Kidney epithelial cell (primary cell): ENCODE measurements around the gene FAAH2. TPM values are rescaled to one million over a fixed set of nuclear protein-coding genes. Genes with fewer than 3 reads are reported as not detected.
"Not testable (repeated sequence)": the region's sequence is repeated elsewhere in the genome, so short reads cannot be mapped to it uniquely, and the experiment has no call there.

Experiments used
- DNase-seq: peaks from one replicate; pipeline ENCODE4 v3.0.0-alpha.2; 2010; ENCODE audit warnings: low read depth
- H3K27me3 ChIP-seq: 2 replicates; pipeline ENCODE4 v1.6.0; 2011; ENCODE audit warnings: low read length; ENCODE audit not compliant: control insufficient read depth, insufficient read depth
- H3K36me3 ChIP-seq: 2 replicates; pipeline ENCODE4 v1.5.1; 2011; ENCODE audit warnings: low read length; ENCODE audit not compliant: control insufficient read depth, insufficient read depth
- H3K4me3 ChIP-seq: 2 replicates; pipeline ENCODE4 v1.5.1; 2011; ENCODE audit warnings: low read depth, mild to moderate bottlenecking, control low read depth, low read length
- CTCF ChIP-seq: IDR thresholded peaks from 2 replicates; pipeline ENCODE4 v1.5.1; 2011; ENCODE audit warnings: mild to moderate bottlenecking, moderate library complexity, low read length, control low read depth, inconsistent platforms; ENCODE audit not compliant: insufficient read depth, poor library complexity, severe bottlenecking
- total RNA-seq: library from RNA; depleted of rRNA; stranded (reverse); fragments of >200 nt; gene quantifications from 2 replicates; pipeline ENCODE4 v1.2.3, GENCODE V29; 2015

The FAAH2 gene
- total RNA-seq, 1 donor from 2014 or later: 5.3 TPM

- Histone ChIP-seq H3K27me3 (no peaks in the 10 kb centered on the region), H3K4me3 (no peak overlapping the region), H3K36me3 (no peaks in the 10 kb centered on the region)
- no peak for TF ChIP-seq CTCF
- no peak for DNase-seq
Observed at GRCh38 chrX:57313583-57314215, 27.2 kb downstream of the FAAH2 start.

- Histone ChIP-seq H3K27me3 (no peaks in the 10 kb centered on the region), H3K4me3 (no peak overlapping the region), H3K36me3 (no peaks in the 10 kb centered on the region)
- no peak for DNase-seq
- no peak for TF ChIP-seq CTCF
Observed at GRCh38 chrX:57329008-57329407, 42.5 kb downstream of the FAAH2 start.

GRCh38 chrX:57335790-57336189, 49.3 kb downstream of the FAAH2 start:
- DNase-seq: not testable (repeated sequence)

GRCh38 chrX:57353472-57354132, 67.1 kb downstream of the FAAH2 start:
- Histone ChIP-seq H3K4me3 (no peak overlapping the region), H3K27me3 (no peaks in the 10 kb centered on the region), H3K36me3 (no peaks in the 10 kb centered on the region)
- no peak for TF ChIP-seq CTCF
- no peak for DNase-seq

More at GRCh38 chrX:57335790-57336189, 49.3 kb downstream of the FAAH2 start:
- not testable (repeated sequence) for H3K4me3 ChIP-seq, H3K27me3 ChIP-seq, H3K36me3 ChIP-seq

GRCh38 chrX:57364145-57364544, 77.6 kb downstream of the FAAH2 start:
- no peaks in the 10 kb centered on the region for H3K36me3 ChIP-seq
- no peak for TF ChIP-seq CTCF
- H3K27me3 ChIP-seq: no peaks in the 10 kb centered on the region
- DNase-seq: no peak
- no peak overlapping the region for H3K4me3 ChIP-seq

- Histone ChIP-seq H3K27me3 (no peaks in the 10 kb centered on the region), H3K4me3 (no peak overlapping the region), H3K36me3 (no peaks in the 10 kb centered on the region)
- TF ChIP-seq CTCF: no peak
- no peak for DNase-seq
Observed at GRCh38 chrX:57366430-57366829, 79.9 kb downstream of the FAAH2 start.
